AG04450 (cell line): ENCODE measurements around the gene DMD. TPM values are rescaled to one million over a fixed set of nuclear protein-coding genes. Genes with fewer than 3 reads are reported as not detected.

Experiments
- CTCF ChIA-PET: fragments of 300-600, 350-600 bp; formaldehyde crosslinking; extraction: SDS; loops from one replicate; lab custom pipeline; 2022; ENCODE audit warnings: antibody characterized with exemption, inconsistent platforms; lab: Charles Lee
- POLR2A ChIA-PET: fragments of 350-600 bp; formaldehyde crosslinking; extraction: SDS; loops from one replicate; lab custom pipeline; 2021; ENCODE audit warnings: antibody characterized with exemption, inconsistent platforms; lab: Yijun Ruan, JAX
- DNase-seq: peaks from one replicate; pipeline ENCODE4 v3.0.0-alpha.2; 2011; ENCODE audit warnings: low read depth, low spot score
- H3K27ac ChIP-seq: one replicate; pipeline ENCODE4 v1.5.1; 2012; ENCODE audit warnings: low read depth, low read length, control low read depth
- H3K27me3 ChIP-seq: one replicate; pipeline ENCODE4 v1.6.0; 2012; ENCODE audit warnings: low read length; ENCODE audit not compliant: control insufficient read depth, insufficient read depth
- H3K4me3 ChIP-seq: 2 replicates; pipeline ENCODE4 v1.5.1; 2011; ENCODE audit warnings: mild to moderate bottlenecking, low read depth, low read length, control low read depth
- H3K9me3 ChIP-seq: 2 replicates; pipeline ENCODE4 v1.5.1; 2012; ENCODE audit warnings: low read length; ENCODE audit not compliant: control insufficient read depth, insufficient read depth
- CTCF ChIP-seq: IDR thresholded peaks from 2 replicates; pipeline ENCODE4 v1.5.1; 2011; ENCODE audit warnings: low read depth, low read length, control low read depth, inconsistent platforms
- polyA plus RNA-seq: library from polyadenylated mRNA; depleted of rRNA; stranded (reverse); fragments of >200 nt; gene quantifications from 2 replicates; pipeline ENCODE4 v1.2.3, GENCODE V29; 2011

DMD gene
- polyA plus RNA-seq, 1 experiment = 7.6 TPM

DNA sequence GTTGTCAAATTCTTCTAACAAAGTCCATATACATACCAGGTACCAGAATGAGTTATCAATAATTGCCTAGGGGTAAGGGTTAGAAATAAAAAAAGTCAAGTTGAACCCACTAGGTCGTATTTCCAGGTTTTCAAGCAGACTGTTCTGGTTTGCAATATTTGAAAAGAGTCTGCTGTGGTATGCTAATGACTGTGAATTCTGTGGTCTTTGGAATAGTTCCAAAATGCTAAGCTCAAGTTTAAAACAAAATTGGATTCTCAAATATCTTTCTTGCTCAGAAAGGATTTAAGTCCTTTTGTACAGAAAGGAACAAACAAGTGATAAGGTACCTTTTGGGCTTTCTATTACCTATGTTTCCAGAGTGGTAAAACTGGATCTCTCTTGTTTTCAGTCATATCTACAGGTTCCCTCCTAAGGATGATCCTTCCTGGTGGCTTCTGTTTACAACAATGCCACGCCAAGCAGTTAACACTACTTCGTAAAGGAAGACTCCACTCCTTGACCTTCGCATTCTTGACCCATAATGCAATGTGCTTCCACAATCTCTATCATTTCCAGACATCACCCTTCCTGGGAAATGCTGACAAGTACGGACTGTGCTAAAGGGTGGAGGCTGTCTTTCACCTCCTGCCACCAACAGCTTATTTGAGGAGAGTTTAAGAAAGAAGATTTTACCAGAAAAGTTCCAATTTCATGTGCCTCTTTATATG, 1607.8 kb downstream of the DMD start:
- POLR2A ChIA-PET = no interaction called here
- CTCF ChIA-PET = interaction anchor here (1.5 kb wide), 1 partner anchor 565 kb away, joined by 4 read pairs; no protein-coding TSS in a partner anchor
- H3K27me3 ChIP-seq = no peaks in the 10 kb centered on the region
- H3K4me3 ChIP-seq = no peak overlapping the region
- H3K9me3 ChIP-seq = no peaks in the 10 kb centered on the region
- TF ChIP-seq CTCF = no peak
- peak; percentile 4 for DNase-seq
- no peak overlapping the region for H3K27ac ChIP-seq

DNA sequence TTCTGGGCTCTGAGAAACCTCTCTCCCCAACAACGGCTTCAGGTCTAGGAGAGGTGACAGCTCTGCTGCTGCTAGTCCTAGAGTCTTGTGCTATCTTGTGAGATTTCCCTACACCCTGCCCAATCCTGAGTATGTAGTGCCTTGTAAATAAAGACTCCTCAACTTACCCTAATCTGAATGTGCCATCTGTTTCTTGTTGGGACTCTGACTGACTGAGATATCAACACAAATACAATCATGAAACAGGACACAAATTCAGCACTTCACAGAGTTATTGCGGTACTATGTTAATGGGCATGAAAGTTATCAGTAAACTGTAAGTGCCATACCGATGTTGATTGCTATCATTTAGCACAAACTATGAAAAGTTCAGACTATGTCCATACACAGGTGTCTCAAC, 1610.5 kb downstream of the DMD start:
- no peak for DNase-seq
- H3K27me3 ChIP-seq = no peaks in the 10 kb centered on the region
- H3K4me3 ChIP-seq = no peak overlapping the region
- ChIA-PET CTCF (no interaction called here), POLR2A (no interaction called here)
- no peaks in the 10 kb centered on the region for H3K9me3 ChIP-seq
- no peak overlapping the region for H3K27ac ChIP-seq
- no peak for TF ChIP-seq CTCF

DNA sequence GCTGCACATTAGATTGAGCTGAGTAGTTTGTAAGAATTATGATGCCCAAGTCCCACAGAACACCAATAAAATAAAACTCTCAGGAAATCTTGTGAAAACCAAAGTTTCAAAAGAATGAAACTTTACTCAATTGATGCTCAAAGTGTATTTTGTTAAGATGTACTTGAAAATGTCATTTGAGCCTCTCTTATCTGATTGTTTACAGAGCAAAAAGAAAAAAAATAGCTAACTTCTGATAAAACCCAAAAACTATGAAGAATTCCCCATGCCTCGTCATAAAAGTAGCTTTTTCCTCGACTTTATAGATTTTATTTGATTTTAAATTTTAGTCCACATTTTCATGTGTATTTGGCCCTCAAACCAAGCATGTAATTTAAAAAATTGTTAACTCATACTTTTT, 1618.0 kb downstream of the DMD start:
- Histone ChIP-seq H3K27ac (no peak overlapping the region), H3K4me3 (no peak overlapping the region), H3K27me3 (no peaks in the 10 kb centered on the region), H3K9me3 (no peaks in the 10 kb centered on the region)
- no peak for TF ChIP-seq CTCF
- ChIA-PET POLR2A (no interaction called here), CTCF (interaction anchor here (0.9 kb wide), 1 partner anchor 379 kb away, joined by 7 read pairs; no protein-coding TSS in a partner anchor)
- no peak for DNase-seq

DNA sequence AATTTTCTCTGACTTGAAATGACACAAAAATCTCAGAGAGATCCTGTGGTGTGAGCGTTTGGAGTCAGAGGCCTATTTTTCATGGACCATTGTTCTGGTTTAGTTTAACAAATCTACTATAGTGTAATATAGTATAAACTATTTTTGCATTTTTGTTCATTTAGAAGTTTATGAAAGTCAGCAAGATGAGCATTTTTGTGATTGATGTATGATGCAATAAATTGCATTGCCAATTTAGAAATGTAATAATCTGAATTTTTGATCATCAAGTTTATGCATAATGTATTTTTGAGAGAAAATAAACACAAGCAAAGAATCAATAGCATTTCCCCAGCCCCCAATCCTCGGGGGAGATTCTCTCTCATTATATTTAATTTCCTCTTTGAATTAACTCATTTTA, 1620.0 kb downstream of the DMD start:
- Histone ChIP-seq H3K9me3 (no peaks in the 10 kb centered on the region), H3K4me3 (no peak overlapping the region), H3K27me3 (no peaks in the 10 kb centered on the region), H3K27ac (no peak overlapping the region)
- POLR2A ChIA-PET = no interaction called here
- TF ChIP-seq CTCF = no peak
- no peak for DNase-seq
- CTCF ChIA-PET = no interaction called here

GRCh38 chrX:31590581-31591114, 1620.7 kb downstream of the DMD start:
- Histone ChIP-seq H3K4me3 (no peak overlapping the region), H3K9me3 (no peaks in the 10 kb centered on the region), H3K27me3 (no peaks in the 10 kb centered on the region), H3K27ac (no peak overlapping the region)
- TF ChIP-seq CTCF = no peak
- CTCF ChIA-PET = no interaction called here
- POLR2A ChIA-PET = no interaction called here
- DNase-seq = peak; percentile 6
